ENCODE data around the gene KIF26B. TPM values are rescaled to one million over a fixed set of nuclear protein-coding genes. Genes with fewer than 3 reads are reported as not detected.

KIF26B gene
- total RNA-seq, 1 donor from 2014 or later = 4.0 TPM

- DNase-seq = peak; percentile 40
Measured at GRCh38 chr1:245512980-245513578, 358.3 kb downstream of the KIF26B start.

DNA sequence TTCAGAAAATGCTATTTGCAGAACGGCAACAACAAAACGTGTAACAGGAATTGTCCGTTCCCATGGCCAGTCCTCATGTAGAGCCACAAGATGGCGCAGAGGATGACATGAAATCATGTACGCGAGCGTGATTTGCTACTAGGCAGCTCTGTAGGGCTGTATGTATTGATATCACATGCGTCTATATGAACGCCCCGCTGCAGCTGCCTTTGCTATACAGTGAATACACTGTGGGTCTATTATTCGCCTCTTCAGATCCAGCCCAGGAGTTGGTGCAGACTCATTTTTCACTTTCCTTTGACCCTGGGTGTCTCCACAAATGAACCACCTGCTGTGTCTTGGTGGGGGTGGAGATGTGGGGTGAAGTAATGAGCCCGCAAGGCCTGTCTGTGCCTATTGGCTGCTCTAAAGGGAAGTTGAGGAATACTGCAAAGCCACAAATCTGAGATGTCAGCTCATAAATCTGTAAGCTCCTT is 361.5 kb downstream of the KIF26B start:
- DNase-seq = peak; percentile 29

GRCh38 chr1:245520611-245521010 is 365.8 kb downstream of the KIF26B start:
- no peak for DNase-seq

GRCh38 chr1:245526141-245526540 is 371.4 kb downstream of the KIF26B start:
- DNase-seq = no peak

DNA sequence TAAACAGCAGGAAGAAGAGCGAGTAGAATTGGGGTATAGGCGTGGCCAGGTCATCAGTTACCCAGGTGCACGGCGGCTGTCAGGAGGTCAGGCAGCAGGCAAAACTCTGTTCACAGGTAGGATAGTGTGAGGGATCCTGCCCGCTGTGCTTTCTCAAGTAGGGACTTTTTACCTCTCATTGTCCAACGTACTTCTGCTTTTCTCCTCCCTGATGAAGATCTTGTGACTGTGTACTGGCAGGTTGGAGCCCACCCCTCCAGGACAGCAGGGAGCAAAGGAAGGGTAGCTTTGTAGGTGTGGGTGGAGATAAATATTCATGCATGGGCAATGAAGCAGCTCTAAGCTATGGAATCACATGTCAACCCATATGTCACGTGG is 373.5 kb downstream of the KIF26B start:
- no peak for DNase-seq

DNA sequence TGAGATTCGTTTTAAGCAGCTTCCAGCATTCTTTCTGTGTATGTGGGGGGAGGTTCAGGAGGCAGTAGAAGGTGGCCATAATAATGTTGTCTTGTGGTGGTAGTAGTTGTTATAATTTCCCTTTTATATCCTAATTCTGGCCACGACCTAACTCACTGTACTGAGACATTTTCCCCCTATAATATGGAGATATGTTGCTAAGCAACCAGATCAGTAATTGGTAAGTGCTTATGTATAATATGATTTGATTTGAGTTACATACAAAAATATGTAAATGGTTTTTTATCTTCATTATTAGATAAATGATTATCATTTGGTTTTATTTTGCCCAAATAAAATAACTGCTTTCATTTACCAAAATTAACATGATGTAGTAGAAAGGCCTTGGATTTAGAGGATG is 376.2 kb downstream of the KIF26B start:
- no peak for DNase-seq

- DNase-seq = no peak
Measured at GRCh38 chr1:245537992-245538391, 383.2 kb downstream of the KIF26B start.

- DNase-seq = no peak
Measured at GRCh38 chr1:245538671-245539070, 383.9 kb downstream of the KIF26B start.

DNA sequence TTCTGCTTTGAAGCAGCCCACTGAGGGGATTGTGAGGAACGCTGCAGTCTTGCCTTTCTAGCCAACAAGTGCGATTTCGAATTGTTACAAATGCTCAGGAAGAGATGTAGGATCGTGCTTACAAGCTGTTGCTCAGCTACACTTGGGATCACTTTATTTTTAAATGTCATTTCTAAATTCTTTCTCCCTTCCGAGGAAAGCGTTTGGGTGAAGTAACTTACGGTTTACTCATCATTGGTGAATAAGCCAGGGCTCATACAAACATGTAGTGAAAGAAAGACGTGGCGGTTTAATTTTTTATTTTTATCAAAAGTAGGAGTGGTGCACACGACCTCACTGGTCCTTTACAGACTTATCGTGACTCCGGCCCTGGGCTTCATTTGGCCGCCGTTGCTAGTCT is 386.6 kb downstream of the KIF26B start:
- no peak for DNase-seq

- DNase-seq = no peak
Measured at GRCh38 chr1:245542365-245542764, 387.6 kb downstream of the KIF26B start.

DNA sequence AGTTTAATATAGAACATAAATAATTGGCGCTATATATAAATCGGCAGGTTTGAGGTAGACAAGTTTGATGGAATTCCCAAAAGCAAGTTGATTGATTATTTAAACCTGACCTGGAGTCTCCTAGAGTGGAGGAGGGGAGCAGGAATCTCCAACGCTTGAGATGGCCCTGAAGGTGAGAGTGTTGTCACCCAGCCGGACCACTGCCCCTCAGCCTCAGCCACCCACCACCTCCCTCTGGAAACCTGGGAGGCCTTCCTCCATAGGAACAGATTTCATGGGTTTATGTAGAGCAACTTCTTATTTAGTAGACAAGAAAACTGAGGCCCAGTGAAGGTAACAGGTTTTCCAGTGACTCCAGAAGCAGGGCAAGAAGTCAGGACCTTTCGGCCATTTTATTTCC is 389.5 kb downstream of the KIF26B start:
- DNase-seq = no peak

GRCh38 chr1:245546875-245547274 is 392.1 kb downstream of the KIF26B start:
- peak; percentile 2 for DNase-seq

GRCh38 chr1:245549996-245550719 is 395.4 kb downstream of the KIF26B start:
- peak; percentile 3 for DNase-seq

DNA sequence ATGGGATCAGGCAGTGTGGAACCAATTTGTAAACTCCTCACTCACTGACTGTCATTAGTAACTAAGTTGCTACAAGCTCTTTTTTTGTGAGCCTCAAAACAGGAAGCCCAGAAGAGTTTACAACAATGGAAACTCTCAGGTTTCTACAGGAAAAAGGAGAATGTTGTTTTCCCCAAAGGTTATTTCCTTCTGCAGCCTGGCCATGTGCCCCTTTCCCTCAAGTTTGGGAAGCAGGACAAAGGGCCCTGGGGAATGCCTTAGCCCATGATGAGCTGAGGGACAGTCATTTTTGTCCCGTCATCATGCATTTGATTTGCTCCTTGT is 395.9 kb downstream of the KIF26B start:
- no peak for DNase-seq

GRCh38 chr1:245551536-245551935 is 396.8 kb downstream of the KIF26B start:
- DNase-seq = no peak

GRCh38 chr1:245552331-245552730 is 397.5 kb downstream of the KIF26B start:
- DNase-seq = no peak

GRCh38 chr1:245556057-245556456 is 401.3 kb downstream of the KIF26B start:
- DNase-seq = no peak

DNA sequence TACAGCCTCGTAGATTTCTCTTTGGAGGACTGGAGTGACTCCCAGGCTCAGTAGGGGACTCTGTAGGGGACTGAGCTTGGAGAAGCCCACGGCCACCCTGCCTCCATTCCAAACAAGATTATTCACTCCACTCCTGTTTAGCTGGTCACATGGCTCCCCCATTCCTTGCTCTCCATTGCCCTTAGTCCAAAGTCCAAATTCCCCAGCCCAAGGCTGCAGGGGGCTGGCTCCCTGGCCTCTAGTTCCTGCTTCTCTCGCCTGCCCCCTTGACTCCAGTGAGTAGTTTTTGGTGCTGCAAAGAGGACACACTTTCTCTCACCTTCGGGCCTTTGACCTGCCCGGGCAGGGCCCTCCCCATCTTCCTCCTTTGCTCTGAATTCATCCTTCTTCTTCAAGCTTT is 403.3 kb downstream of the KIF26B start:
- DNase-seq = no peak

DNA sequence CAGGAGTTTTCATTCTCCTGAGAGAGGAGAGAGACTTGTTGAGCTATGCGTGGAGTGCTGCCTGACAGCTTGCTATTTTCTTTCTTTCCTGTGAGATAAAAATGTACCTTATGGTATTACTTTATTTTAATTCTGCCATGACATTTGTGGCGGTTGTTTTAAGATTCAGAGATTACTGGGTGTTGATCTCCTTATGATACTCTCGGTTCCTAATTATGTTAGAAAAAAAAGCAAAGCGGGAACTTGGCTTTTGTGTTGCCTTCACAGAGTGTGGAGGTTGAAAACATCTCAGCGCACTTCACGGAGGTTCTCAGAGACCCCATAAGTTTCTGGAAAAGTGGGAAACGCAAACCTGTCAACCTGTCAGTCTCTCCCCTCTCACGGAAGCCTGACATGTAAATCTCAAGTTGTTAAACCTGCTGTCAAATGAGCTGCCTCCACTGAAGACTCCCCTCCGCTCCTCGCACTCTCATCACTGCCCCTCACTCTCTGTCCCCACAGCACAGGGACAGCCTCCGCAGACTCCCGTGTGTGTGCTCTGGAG is 405.6 kb downstream of the KIF26B start:
- DNase-seq = no peak

DNA sequence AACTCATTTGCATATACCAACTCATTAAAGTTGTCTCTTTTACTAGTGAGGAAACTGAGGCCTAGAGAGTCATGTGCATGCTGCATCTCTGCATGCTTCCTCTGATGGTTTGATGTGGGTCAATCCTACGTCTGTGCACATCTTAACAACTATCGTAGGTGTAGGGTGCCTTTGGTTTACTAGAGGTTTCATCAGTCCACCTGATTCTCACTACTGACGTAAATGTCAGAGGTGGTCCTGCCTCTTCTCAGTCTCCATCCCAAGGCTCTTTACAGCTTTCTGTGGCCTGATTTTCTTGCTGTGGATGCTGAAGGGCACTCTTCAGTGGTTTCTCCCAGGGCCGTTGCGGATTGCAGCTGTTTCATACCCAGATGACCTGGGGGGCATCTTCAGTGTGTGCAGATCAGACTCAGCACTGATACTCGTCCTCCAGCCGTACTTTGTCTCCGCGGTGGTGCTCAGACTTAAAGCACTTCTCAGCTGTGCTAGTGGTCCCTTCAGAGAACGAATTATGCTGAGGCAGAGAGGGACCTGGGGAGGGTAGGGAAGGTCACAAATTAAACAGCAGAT is 407.0 kb downstream of the KIF26B start:
- DNase-seq = no peak

DNA sequence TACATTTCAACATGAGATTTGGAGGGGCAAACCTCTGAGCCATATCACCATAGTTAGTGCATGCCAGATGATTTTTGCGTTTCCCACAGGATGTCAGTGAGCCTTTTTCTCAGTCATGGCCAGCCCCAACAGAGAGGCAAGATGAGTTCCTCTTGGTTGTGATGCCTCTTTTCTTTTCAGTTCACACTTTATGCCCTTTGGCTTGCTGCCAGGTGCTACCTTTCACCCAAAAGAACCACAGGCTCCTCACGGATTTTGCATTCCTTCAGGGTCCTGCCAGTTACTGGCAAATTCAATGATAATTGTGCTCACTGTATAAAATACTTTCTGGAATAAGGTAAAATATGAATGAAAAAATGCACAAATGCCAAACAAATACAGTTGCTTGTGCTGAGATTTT is 411.3 kb downstream of the KIF26B start:
- no peak for DNase-seq

DNA sequence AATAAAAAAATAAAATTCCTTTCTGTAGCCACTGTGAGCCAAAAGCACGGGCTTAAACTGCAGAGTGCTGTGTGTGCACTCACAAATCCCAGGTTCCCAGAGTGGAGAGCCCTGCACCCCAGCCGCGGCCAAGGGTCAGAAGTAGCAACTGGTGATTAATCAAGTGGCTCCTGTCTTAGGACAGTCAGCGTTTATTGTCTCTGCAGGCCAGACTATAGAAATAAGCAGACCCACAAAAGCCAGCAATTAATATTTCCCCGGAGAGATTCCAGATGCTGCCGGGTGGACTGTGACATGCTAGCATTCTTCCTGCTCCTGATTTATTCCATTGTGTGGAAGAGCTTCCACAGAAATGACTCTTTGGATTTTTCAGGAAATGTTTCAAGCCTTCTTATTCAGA is 412.2 kb downstream of the KIF26B start:
- peak; percentile 28 for DNase-seq

GRCh38 chr1:245571815-245572294 is 417.1 kb downstream of the KIF26B start:
- no peak for DNase-seq

- no peak for DNase-seq
Measured at GRCh38 chr1:245572709-245573108, 417.9 kb downstream of the KIF26B start.

Measured in tongue (tissue), 2 donors.